Measurements from ENCODE around the gene RAB11FIP5. TPM values are rescaled to one million over a fixed set of nuclear protein-coding genes. Genes with fewer than 3 reads are reported as not detected.
A peak's percentile ranks its signal among the peaks of the same experiment; 100 is the strongest.

Gene RAB11FIP5
- total and polyA plus RNA-seq, 9 of the 15 experiments (the other 6 are each of a cell fraction or from before 2014, with no cell fraction given) = 1.7 to 14.4 (median 6.4) TPM

- TF ChIP-seq CHD7 (IDR thresholded peaks at IDR 0.05; ENCODE audit: low read depth, low read length) (no peak), TAF9B (IDR thresholded peaks at IDR 0.05; ENCODE audit: partially characterized antibody) (peak; percentile 82), POLR2G (IDR thresholded peaks at IDR 0.05; ENCODE audit: low read depth, low read length) (peak; percentile 94), SMAD3 (CRISPR knock-in tag; conservative IDR thresholded peaks at IDR 0.05) (no peak), ZNF24 (IDR thresholded peaks at IDR 0.05) (peak; percentile 83), KAT8 (IDR thresholded peaks at IDR 0.05; ENCODE audit: low read depth) (no peak), POU5F1 (IDR thresholded peaks at IDR 0.05; ENCODE audit: borderline replicate concordance, low read depth, low read length, partially characterized antibody) (peak; percentile 93), PRDM10 (IDR thresholded peaks at IDR 0.05; ENCODE audit: partially characterized antibody) (peak; percentile 69)
Measured at GRCh38 chr2:73071360-73072128, 41.2 kb downstream of the RAB11FIP5 start, which contains the start of gene SFXN5 (continued).
